GM21447 (cell line): ENCODE results near the gene HES3.

ENCODE experiments used
- ATAC-seq: cut with Tn5 transposase; IDR thresholded peaks from one replicate; pipeline ENCODE4 v1.9.1; 2021; ENCODE audit not compliant: unreplicated experiment

HES3 gene

DNA sequence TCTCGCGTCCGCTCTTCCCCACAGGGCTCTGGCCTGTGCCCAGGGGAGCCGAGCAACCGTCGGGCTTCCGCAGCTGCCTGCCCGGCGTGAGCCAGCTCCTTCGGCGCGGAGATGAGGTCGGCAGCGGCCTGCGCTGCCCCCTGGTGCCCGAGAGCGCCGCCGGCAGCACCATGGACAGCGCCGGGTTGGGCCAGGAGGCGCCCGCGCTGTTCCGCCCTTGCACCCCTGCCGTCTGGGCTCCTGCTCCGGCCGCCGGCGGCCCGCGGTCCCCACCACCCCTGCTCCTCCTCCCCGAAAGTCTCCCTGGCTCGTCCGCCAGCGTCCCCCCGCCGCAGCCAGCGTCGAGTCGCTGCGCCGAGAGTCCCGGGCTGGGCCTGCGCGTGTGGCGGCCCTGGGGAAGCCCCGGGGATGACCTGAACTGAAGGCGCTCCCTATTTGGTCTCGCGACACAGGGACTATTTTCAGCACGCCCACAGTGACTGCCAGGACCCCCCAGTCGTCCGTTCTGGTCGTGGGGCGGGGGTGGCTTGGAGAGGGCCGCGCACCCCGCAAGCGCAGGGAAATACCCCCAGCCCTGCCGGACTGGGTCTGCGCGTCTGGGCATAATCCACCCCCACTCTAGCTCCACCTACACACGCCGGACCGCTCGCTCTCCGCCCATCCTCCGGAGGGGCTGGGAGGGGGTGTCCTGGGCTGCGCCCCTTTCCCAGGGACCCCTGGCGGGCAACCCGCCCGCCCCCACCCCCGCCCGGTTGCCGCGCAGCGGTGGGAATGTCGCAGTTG lies 1.3 kb downstream of the HES3 start:
- no peak for ATAC-seq

DNA sequence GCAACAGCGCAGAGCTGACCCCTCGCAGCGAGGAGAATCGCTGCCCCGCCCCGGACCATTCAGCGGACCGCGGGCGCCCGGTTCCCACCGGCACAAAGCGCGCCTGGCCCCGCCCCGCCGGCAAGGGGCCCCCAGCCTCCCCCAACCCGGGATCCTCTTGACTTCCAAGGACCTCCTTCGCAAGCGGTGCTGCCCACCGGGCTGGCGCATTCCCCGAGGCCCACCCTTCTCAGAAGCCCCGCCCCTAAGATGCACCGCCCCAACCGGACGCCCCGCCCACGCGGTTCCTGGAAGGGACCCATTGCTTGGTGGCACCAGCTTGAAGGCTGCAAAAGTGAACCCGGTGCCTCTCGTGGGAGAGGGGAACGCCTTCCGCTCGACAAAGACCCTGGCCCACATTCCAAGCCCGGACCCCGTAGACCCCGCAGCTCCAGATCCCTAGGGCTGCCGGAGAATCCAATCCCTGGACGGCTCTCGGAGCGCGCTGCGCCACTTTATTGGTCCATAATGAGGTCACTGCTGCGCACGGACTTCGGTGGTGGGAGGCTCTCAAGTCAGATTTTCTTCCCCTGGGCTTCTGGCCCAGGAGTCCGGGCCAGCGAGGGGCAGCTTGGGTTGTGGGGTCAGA lies 2.0 kb downstream of the HES3 start:
- ATAC-seq: no peak

DNA sequence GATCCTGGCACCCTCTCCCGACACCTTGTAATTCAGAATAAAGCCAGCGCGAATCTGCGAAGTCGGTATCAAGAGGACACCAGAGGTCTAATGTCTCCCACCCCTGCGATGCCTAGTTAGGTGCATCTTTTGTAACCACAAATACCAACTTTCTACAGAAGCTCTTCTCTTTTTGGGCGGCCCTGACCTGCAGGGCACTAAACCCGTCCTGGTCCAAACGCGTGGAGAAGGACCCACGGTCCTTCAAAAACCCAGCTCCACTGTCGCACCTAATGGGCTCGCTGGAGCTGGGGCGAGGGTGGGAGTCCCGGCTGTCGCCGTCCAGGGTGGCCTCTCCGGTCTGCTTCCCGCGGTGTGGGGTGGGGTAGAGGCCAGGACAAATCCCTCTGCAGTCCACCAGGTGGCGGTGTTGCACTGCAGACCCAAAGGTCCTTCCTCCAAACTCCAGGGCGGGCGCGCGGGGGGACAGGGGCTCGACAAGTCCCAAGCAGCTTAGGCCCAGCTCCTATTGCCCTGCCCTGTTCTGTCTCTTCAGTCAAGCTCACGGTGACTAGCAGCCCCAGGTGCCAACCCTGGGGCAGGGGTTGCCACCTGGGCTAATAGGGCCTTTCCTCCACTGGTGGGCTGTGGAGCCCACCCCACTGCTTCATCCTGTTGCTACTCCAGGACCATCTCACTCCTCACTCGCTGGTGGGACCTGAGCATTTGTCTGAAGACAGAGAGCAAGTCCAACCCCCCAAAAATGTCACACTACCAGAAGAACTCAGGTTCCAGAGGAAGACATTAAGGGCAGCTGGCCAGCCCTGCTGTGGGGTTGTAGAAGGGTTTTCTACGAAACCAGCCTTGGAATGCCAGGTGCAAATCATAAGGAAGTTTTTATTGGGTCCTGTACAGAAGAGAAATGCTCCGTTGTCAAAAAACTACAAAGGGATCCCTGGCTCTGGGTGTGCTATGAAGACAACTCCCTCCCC lies 2.8 kb downstream of the HES3 start:
- ATAC-seq: no peak

DNA sequence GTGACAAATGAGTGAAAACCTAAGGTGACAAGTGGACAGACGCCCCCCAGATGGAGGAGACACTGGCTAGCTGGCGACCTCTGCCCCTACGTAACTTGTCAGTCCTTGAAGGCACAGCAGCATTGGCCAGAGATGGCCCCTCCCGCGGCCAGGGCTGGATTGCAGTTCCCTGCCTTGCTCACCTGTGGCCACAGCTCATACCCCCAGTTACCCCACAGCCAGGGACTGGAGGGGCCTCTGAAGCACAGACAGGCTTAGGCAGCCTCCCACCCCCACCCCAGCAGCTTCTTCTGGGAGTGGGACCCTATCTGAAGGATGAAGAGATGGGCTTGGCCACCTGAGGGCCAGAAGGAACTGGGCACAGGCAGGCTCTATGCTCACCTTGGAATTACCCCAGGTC lies 3.7 kb downstream of the HES3 start:
- no peak for ATAC-seq

DNA sequence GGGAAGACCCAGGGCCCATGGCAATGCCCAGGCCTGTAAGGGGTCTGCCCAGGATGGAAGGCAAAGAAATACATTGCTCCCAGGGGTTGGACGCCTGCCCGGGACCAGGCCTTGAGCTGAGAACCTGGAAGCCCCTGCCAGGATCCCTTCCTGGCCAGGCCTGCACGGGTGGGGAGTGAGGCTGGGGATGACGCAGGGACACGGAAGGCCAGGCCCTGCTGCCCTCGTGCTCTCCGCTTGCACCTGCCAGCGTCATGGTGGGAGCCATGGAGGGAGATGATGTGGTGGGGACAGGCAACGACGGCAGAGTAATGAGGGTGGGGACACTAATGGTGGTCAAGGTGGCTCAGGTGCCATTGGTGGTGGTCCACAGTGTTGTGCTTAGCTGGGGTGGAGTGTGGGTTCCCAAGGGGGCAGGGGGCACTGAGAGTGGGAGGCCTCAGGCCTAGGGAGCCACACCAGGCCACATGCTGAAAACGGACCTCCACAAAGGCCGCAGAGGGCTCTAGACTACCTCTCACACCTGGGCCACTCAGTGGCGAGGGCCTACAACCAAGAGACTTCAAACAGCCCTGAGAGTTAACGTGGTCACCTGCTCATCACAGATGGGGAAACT lies 4.3 kb downstream of the HES3 start:
- ATAC-seq: no peak

DNA sequence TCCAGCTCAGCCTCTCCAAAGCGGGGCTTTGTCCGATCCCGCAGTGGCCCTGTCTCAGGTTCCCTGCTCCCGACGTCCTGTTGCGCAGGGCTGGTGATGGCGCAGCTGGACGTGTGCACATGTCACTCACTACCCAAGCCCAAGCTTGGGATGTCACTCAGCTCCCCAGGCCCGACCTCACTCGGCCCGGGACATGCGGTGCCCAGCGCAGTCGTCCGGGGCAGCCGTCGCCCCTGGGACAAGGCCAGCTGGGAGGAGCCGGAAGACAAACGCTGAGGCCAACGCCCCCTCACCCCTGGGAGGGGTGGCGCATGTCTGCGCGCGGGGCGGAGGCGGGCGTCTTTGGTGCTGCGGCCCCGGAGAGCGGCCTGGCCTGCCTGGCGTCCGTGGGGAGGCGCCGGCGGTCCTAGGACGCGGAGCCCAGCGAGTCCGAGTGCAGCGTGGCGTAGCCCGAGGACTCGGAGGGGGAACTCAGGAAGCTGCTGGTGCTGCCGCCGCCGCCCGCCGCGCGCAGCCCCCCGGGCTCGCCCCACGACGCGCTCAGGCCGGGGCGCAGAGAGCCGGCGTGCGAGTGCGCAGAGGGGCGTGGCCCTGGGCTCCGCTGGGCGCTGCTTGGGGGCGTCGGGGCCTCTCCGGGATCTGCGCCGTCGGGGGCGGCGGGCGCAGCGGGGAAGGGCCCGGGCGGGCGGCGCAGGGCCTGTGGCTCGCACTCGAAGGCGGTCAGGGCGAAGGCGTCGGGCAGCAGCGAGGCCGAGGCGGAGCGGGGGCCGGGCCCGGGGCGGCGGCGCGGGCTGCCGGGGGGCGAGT lies 5.2 kb downstream of the HES3 start:
- ATAC-seq: no peak

DNA sequence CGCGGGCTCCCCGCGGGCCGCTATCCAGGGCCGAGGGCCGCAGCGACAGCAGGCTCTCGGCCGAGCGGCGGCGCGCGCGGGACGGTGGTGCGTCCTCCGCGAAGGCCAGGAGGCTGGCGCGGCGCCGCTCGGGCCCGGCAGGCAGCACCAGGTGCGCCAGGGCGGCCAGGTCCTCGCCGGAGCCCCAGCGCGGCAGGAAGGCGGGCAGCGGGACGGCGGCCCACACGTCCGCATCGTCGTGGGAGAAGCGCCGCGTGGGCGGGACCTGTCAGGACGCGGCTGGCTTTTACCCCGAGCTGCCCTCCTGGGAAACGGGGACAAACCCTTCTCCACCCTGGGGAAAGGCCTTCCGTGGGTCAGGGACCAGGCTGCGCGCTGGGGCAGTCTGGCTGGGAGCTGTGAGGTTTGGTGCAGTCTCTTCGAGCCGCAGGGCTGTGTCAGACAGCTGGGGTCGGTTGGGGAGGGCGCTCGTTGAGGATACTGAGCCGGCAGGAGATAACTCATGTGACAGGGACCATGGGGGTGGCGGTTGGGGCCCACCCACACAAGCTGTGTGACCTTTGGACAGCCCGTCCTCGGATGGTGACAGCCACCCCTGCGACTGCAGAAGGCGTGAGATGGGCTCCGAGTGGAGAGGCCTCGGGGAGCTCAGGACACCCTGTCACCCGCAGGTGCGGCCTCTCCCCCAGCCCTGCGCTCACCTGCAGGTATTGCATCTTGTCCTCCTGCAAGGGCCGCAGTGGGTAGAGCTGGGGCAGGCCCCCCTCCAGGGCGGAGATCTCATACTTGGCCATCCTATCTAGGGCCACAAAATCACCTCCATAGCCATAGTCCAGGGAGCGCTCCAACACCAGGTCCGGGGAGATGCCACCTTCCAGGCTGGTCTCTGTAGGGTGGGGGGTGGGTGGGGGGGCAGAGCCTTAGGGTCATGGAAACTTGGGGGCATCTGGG lies 6.0 kb downstream of the HES3 start:
- ATAC-seq: no peak

DNA sequence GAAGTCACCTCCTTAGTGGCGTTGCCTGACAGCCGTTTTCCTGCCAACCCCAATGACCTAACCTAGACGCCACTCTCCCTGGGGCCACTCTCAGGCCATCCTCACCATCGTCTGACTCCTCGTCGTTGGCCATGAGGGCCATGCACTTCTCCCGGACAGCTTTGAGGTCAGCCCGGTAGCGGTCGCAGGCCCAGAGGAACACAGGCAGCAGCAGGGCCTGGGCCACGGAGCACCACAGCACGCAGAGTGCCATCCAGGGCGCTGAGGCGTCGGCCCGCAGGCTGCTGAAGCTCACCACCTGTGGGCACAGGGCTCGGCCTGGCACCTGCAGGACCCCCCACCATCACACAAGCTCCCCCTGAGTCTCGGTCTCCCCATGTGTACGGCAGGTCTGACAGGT lies 7.3 kb downstream of the HES3 start:
- ATAC-seq: no peak

DNA sequence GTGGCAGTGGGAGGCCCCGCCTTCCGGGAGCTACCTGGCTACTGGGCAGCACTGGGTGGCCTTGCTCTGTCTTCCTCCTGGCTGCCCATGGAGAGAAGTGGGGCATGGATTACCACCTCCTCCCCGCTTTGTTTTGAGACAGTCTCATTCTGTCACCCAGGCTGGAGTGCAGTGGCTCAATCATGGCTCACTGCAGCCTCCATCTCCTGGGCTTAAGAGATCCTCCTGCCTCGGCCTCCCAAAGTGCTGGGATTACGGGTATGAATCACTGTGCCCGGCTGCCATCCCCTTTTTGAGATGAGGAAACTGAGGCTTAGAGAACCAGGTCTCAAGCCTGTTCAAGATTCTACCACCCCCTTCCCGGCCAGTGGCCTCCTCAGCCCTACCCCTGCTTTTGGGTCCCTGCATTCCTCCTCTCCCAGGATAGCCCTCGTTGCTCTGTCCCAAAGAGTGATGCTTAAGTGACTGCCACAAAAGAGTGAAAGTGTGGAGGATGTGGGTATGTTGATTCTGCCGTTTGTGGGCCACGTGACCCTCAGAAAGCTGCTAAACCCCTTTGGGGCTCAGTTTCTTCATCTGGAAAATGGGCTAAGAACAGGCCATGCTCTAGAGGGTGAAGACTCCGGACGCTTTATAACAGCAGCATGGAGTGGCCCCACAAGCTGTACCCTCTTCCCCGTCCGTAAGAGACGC lies 7.8 kb downstream of the HES3 start:
- ATAC-seq: no peak

DNA sequence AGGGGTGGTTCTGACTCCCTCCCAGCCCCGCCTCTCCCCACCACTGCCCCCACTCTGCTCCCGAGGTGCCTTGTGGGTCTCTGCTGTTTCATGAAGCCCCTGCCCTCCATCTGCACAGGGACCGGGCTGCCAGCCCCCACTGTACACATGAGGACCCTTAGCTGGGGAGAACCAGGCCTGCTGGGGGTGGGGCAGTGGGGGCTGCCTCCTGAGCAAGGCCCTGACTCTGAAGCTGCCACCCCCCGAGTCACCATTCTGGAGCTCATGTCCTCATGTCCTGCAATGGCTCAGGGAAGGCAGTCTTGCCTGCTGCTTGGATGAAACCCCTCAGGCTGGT lies 8.4 kb downstream of the HES3 start:
- no peak for ATAC-seq

DNA sequence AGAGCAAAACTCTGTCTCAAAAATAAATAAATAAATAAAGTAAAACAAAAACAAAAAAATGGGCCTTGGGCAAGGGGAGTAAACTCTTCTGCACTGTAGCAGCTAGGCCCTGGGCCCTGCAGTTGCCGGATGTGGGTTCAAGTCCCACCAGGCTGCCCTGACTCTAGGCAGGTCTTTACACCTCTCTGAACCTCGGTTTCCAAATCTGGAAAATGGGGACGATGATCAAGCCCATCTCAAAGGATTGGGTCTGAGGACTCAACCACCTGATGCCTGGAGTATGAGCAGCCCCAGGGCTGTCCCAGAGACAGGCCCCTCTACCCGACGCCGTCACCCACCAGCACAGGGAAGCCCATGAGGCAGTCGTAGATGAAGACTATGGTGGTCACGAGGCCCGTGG lies 9.4 kb downstream of the HES3 start:
- ATAC-seq: no peak

DNA sequence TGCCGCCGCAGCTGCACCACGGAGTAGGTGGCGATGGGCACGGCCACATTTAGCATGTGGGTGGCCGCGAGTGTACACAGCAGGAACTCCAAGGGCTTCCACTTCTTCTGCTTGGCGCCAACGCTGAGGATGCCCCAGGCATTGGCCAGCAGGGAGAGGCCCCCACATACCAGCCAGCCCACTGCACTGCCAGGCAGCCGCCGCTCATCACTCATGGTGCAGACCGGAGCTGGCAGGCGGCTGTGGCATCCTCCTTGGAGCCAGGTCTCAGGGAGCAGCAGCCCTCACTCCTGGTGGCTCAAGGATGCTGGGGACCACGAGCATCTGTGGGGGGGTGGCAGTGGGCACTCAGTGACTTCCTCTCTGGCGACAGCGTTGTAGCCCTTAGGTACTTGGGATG lies 10.7 kb downstream of the HES3 start:
- ATAC-seq: no peak

DNA sequence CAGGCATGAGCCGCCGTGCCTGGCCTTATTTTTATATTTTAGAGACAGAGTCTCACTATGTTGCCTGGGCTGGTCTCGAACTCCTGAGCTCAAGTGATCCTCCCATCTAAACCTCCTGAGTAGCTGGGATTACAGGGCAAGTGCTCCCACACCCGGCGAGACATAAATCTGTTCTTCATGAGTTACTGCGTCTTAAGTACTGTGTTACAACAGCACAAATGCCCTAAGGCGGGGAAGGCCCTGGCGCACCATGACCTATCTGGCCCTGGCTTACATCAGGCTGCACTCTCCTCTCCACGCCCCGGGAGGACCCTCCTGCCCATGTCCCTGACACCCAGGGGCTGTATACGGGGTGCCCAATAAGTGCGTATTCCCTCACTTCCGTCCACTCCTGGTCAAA lies 12.7 kb downstream of the HES3 start:
- ATAC-seq: no peak

DNA sequence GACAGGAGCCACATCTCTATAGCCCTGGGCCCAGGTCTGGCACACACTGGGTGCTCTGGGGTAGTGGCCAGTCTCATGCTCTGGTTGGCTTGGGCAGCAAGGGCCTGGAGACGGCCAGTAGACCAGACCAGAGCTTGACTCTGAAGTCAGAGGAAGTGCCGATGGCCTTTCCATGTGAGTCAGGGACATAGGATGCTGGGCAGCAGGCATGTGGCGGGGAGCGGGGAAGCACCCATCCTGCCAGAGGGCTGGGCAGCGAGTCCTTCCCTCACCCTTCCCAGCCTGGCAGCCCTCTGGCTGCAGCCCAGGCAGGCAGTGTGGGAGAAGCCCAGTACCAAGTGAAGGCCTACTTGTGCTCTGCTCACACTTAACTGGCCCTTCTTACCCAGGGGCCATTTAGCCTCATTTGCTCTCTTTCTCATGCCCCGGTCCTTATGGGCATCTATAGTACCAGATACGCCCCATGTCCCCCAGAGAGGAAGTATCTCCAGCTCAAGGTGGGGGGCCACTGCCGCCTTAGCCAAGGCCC lies 13.6 kb downstream of the HES3 start:
- no peak for ATAC-seq

DNA sequence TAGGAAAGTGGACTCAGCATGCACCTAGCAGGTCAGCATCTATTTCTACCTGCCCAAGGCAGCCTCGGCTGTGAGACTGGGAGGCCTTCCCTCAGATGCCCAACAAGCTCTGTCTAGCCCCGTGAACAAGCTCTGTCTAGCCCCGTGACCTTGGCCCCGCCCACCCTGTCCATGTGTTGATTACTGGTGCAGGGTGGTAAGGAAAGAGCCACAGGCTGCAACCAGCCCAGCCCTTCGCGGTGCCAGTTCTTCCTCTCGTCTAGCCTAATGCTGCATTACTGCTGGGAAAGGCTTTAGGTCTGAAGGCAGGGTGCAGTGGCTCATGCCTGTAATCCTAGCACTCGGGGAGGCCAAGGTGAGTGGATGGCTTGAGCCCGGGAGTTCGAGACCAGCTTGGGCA lies 14.7 kb downstream of the HES3 start:
- no peak for ATAC-seq

DNA sequence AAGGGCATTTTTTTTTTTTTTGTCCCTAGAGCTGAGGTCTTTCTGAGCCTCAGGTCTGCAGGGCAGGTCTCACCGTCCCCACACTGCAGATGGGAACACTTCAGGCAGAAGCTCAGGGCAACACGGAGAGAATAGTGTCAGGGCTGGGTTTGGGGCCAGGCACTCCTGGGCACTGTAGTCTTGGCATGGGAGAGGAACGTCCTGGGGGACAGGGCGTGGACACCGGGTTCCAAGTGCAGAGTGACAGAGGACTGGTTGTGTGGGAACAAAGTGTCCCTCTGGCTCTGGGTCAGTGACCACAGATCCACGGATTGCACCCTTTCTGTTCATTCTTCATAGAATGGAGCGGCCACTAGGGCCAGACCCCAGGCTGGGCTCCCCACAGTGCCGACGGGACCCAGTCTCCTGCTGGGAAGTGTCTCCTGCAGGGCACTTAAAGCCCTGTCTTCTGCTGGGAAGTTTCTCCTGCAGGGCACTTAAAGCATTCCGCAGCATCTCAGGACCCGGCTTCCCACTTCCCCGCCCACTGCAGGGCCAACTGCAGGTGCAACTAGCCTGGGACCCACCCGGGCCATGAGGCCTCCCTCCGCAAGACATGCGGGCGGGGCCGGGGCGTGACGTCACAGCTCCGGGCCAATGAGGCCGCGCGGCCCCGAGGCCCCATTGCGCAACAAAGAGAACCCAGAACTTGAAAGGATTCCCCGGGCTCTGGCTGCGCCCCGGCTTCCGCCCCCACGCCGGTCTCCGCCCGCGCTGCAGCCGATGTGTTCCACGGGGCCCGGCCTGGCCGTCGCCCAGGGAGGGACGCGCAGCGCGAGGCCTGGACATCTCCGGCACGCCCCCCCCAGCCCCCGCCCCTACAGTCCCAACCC lies 15.7 kb downstream of the HES3 start:
- no peak for ATAC-seq

DNA sequence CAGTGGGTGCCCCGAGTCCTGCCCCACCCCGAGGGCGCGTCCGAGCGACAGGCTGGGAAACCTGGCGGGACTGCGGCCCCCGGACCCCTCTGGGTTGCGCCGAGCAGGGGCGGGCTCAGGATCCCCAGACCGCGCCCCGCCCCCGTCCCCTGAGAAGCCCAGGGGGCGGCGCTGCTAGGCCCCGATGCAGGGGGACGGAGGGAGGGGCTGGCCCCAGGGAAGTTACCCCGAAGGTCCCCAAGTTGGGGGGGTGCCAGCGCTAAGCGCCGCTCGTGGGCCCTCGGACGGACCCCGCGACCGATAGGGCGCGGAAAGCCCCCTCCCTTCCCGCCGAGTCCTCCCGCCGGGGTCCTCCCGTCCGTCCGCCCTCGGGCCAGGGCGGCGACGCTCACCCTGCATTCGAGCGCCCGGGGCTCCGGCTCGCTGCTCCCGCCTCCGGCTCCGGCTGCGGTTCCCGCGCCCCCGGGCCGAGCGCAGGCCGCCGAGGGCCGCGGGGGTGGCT lies 16.5 kb downstream of the HES3 start:
- ATAC-seq: no peak
